Activated CD8-positive, alpha-beta T cell treated with anti-CD3 and anti-CD28 coated beads for 36 hours (primary cell): ENCODE data around the gene LPP. TPM values are rescaled to one million over a fixed set of nuclear protein-coding genes. Genes with fewer than 3 reads are reported as not detected.

ENCODE experiments used
- ATAC-seq: fragments of 200-7000 bp; cut with Tn5 transposase; one replicate; pipeline ENCODE4 v1.10.0; 2021; ENCODE audit warnings: mild to moderate bottlenecking, moderate library complexity
- CTCF ChIA-PET: fragments of 350-600 bp; sonication (Branson Sonifier 250); formaldehyde crosslinking; loops from one replicate; lab custom pipeline; 2021; ENCODE audit warnings: antibody characterized with exemption; lab: Charles Lee
- POLR2A ChIA-PET: fragments of 350-600 bp; sonication (Branson Sonifier 250); formaldehyde crosslinking; loops from one replicate; lab custom pipeline; 2021; ENCODE audit warnings: antibody characterized with exemption; lab: Charles Lee
- DNase-seq: peaks from one replicate; pipeline ENCODE4 v3.0.0-alpha.2; 2020
- H3K27ac Mint-ChIP-seq: one replicate; pipeline ENCODE4 v1.8.0; 2021; ENCODE audit warnings: mild to moderate bottlenecking, mixed read lengths
- H3K27me3 Mint-ChIP-seq: one replicate; pipeline ENCODE4 v1.8.0; 2021; ENCODE audit warnings: mixed read lengths
- H3K36me3 Mint-ChIP-seq: one replicate; pipeline ENCODE4 v1.8.0; 2021; ENCODE audit warnings: low read depth, mixed read lengths
- H3K4me1 Mint-ChIP-seq: one replicate; pipeline ENCODE4 v1.8.0; 2021; ENCODE audit warnings: low read depth, mixed read lengths
- H3K4me3 Mint-ChIP-seq: one replicate; pipeline ENCODE4 v1.8.0; 2021; ENCODE audit warnings: mild to moderate bottlenecking, moderate library complexity, mixed read lengths
- H3K9me3 Mint-ChIP-seq: one replicate; pipeline ENCODE4 v1.8.0; 2021; ENCODE audit warnings: mixed read lengths
- CTCF ChIP-seq: fragments of 200-600 bp; IDR thresholded peaks from one replicate; pipeline ENCODE4 v1.8.0; 2022; ENCODE audit warnings: antibody characterized with exemption, mild to moderate bottlenecking
- intact Hi-C: fragments of 100-400 bp; cut with micrococcal nuclease; formaldehyde crosslinking; loops from one replicate; pipeline ENCODE4 v1.10.0; 2022
- total RNA-seq, 2 experiments: library from RNA; stranded (reverse); gene quantifications; one replicate each; pipeline ENCODE4 v1.2.3, GENCODE V29; 2021

The LPP gene
- total RNA-seq, 2 experiments from 2014 or later = 16.4 to 22.6 TPM

- Mint-ChIP-seq H3K4me3 (no peak overlapping the region), H3K27me3 (no peaks in the 10 kb centered on the region), H3K36me3 (no peaks in the 10 kb centered on the region), H3K4me1 (peaks cover 15% of the 10 kb centered on the region), H3K27ac (no peak overlapping the region), H3K9me3 (no peaks in the 10 kb centered on the region)
- POLR2A ChIA-PET = no interaction called here
- CTCF ChIA-PET = interaction anchor here (1.0 kb wide), 1 partner anchor 9 kb away, joined by 3 read pairs; no protein-coding TSS in a partner anchor
- DNase-seq (no peak), ATAC-seq (no peak)
- intact Hi-C loops = no loop called here
- TF ChIP-seq CTCF = no peak
Measured at GRCh38 chr3:188690064-188690463, 536.1 kb downstream of the LPP start.

GRCh38 chr3:188691004-188691403 lies 537.0 kb downstream of the LPP start:
- TF ChIP-seq CTCF = no peak
- peaks cover 23% of the 10 kb centered on the region for H3K4me1 Mint-ChIP-seq
- no peak overlapping the region for H3K27ac Mint-ChIP-seq
- ChIA-PET CTCF (no interaction called here), POLR2A (no interaction called here)
- H3K9me3 Mint-ChIP-seq = no peaks in the 10 kb centered on the region
- H3K27me3 Mint-ChIP-seq = no peaks in the 10 kb centered on the region
- H3K4me3 Mint-ChIP-seq = no peak overlapping the region
- DNase-seq = no peak
- no peak for ATAC-seq
- intact Hi-C loops = no loop called here
- no peaks in the 10 kb centered on the region for H3K36me3 Mint-ChIP-seq

- no peak overlapping the region for H3K27ac Mint-ChIP-seq
- H3K9me3 Mint-ChIP-seq = no peaks in the 10 kb centered on the region
- TF ChIP-seq CTCF = no peak
- ChIA-PET POLR2A (no interaction called here), CTCF (no interaction called here)
- no peak for DNase-seq
- H3K4me3 Mint-ChIP-seq = no peak overlapping the region
- no peaks in the 10 kb centered on the region for H3K27me3 Mint-ChIP-seq
- no peak for ATAC-seq
- H3K36me3 Mint-ChIP-seq = no peaks in the 10 kb centered on the region
- H3K4me1 Mint-ChIP-seq = peaks cover 24% of the 10 kb centered on the region
- intact Hi-C loops = no loop called here
Measured at GRCh38 chr3:188691665-188692064, 537.7 kb downstream of the LPP start.

GRCh38 chr3:188692700-188693099 lies 538.7 kb downstream of the LPP start:
- DNase-seq = no peak
- no peak for ATAC-seq
- no peaks in the 10 kb centered on the region for H3K27me3 Mint-ChIP-seq
- no peak overlapping the region for H3K4me3 Mint-ChIP-seq
- intact Hi-C loops = no loop called here
- CTCF ChIA-PET = no interaction called here
- POLR2A ChIA-PET = no interaction called here
- H3K4me1 Mint-ChIP-seq = peaks cover 31% of the 10 kb centered on the region
- no peak for TF ChIP-seq CTCF
- no peaks in the 10 kb centered on the region for H3K36me3 Mint-ChIP-seq
- H3K27ac Mint-ChIP-seq = no peak overlapping the region
- H3K9me3 Mint-ChIP-seq = no peaks in the 10 kb centered on the region

GRCh38 chr3:188693435-188693834 lies 539.5 kb downstream of the LPP start:
- ChIA-PET POLR2A (no interaction called here), CTCF (no interaction called here)
- no peak for ATAC-seq
- Mint-ChIP-seq H3K9me3 (no peaks in the 10 kb centered on the region), H3K27ac (no peak overlapping the region), H3K27me3 (no peaks in the 10 kb centered on the region), H3K4me3 (no peak overlapping the region), H3K36me3 (no peaks in the 10 kb centered on the region), H3K4me1 (peaks cover 27% of the 10 kb centered on the region)
- no peak for TF ChIP-seq CTCF
- DNase-seq = no peak
- intact Hi-C loops = no loop called here
